HepG2 (cell line): ENCODE results near the gene UROD. TPM values are rescaled to one million over a fixed set of nuclear protein-coding genes. Genes with fewer than 3 reads are reported as not detected.

Source experiments
- CBFB ChIP-seq: sonication (generic); formaldehyde crosslinking; IDR thresholded peaks from 2 replicates; pipeline ENCODE4 v1.4.0; 2020; ENCODE audit warnings: missing genetic modification reagents
- FOXK1 ChIP-seq: sonication (generic); formaldehyde crosslinking; IDR thresholded peaks from 2 replicates; pipeline ENCODE4 v1.4.0; 2020; ENCODE audit warnings: low read depth, missing genetic modification reagents, borderline replicate concordance
- HNF4G ChIP-seq, 2 experiments: sonication (generic) in 1 of 2; formaldehyde crosslinking in 1 of 2; IDR thresholded peaks; 2 replicates each; pipeline versions ENCODE4 v1.4.0 to v1.6.1; 2011 to 2020; ENCODE audit warnings: borderline replicate concordance in 2 of 2, low read depth in 2 of 2, mild to moderate bottlenecking in 2 of 2, low read length in 1 of 2, missing genetic modification reagents in 1 of 2, moderate library complexity in 1 of 2
- NCOR1 ChIP-seq: fragments of 200-600 bp; sonication (generic); IDR thresholded peaks from 2 replicates; pipeline ENCODE4 v1.7.0; 2017; ENCODE audit warnings: antibody characterized with exemption, low read length, borderline replicate concordance
- NFKB2 ChIP-seq: sonication (generic); formaldehyde crosslinking; IDR thresholded peaks from 2 replicates; pipeline ENCODE4 v1.4.0; 2020; ENCODE audit warnings: missing genetic modification reagents, borderline replicate concordance
- NR1H2 ChIP-seq: sonication (generic); formaldehyde crosslinking; IDR thresholded peaks from 2 replicates; pipeline ENCODE4 v1.8.1; 2022; ENCODE audit warnings: low read depth, missing genetic modification reagents, borderline replicate concordance
- RBAK ChIP-seq: sonication (generic); formaldehyde crosslinking; IDR thresholded peaks from 2 replicates; pipeline ENCODE4 v1.5.1; 2020; ENCODE audit warnings: mild to moderate bottlenecking, missing genetic modification reagents
- SIN3A ChIP-seq: IDR thresholded peaks from 2 replicates; pipeline ENCODE4 v1.6.1; 2011; ENCODE audit warnings: low read depth, mild to moderate bottlenecking, control low read depth, low read length, borderline replicate concordance
- SKI ChIP-seq: fragments of 450-650 bp; IDR thresholded peaks from one replicate; pipeline ENCODE4 v1.6.1; 2018; ENCODE audit warnings: mild to moderate bottlenecking; ENCODE audit not compliant: partially characterized antibody
- TCF12 ChIP-seq, 2 experiments: fragments of 450-650 bp in 1 of 2; sonication (generic) in 1 of 2; formaldehyde crosslinking in 1 of 2; IDR thresholded peaks; 2 replicates each; pipeline versions ENCODE4 v1.6.1 to v1.8.0; 2017 to 2022; ENCODE audit warnings: antibody characterized with exemption in 1 of 2, mild to moderate bottlenecking in 1 of 2, missing genetic modification reagents in 1 of 2, moderate library complexity in 1 of 2
- TOE1 ChIP-seq: sonication (generic); formaldehyde crosslinking; IDR thresholded peaks from 2 replicates; pipeline ENCODE4 v1.4.0; 2020; ENCODE audit warnings: mild to moderate bottlenecking, missing genetic modification reagents
- ZFP62 ChIP-seq: sonication (generic); formaldehyde crosslinking; IDR thresholded peaks from 2 replicates; pipeline ENCODE4 v1.4.0; 2020; ENCODE audit warnings: missing genetic modification reagents
- ZNF251 ChIP-seq: sonication (generic); formaldehyde crosslinking; IDR thresholded peaks from 2 replicates; pipeline ENCODE4 v1.9.0; 2021; ENCODE audit warnings: mild to moderate bottlenecking, missing genetic modification reagents
- ZNF256 ChIP-seq: sonication (generic); formaldehyde crosslinking; conservative IDR thresholded peaks from 2 replicates; pipeline ENCODE4 v1.4.0; 2020; ENCODE audit warnings: missing genetic modification reagents
- ZNF496 ChIP-seq: sonication (generic); formaldehyde crosslinking; IDR thresholded peaks from 2 replicates; pipeline ENCODE4 v1.8.1; 2023; ENCODE audit warnings: mild to moderate bottlenecking, moderate library complexity, missing genetic modification reagents; ENCODE audit not compliant: insufficient replicate concordance
- polyA plus RNA-seq, 8 experiments: library from polyadenylated mRNA; depleted of rRNA in 3 of 8; stranded (reverse) in 7 of 8; unstranded in 1 of 8; fragments of >200 nt; fragmentation: Illumina TruSeq in 4 of 8; extraction: Trizol in 4 of 8; gene quantifications; 2 replicates each; pipeline versions ENCODE4 v1.2.1 to v1.2.3, GENCODE V29; 2011 to 2016; ENCODE audit warnings: low read depth in 4 of 8, missing spikeins in 1 of 8, mixed read lengths in 1 of 8; ENCODE audit not compliant: insufficient read depth in 1 of 8
- total RNA-seq, 5 experiments: library from RNA; depleted of rRNA; stranded (reverse); fragments of >200 nt; fragmentation: Illumina TruSeq; extraction: Trizol; gene quantifications; 2 replicates each; pipeline ENCODE4 v1.2.3, GENCODE V29; 2016; ENCODE audit warnings: low read depth in 1 of 5
- TF ChIP-seq, protein P1 (sequence below): sonication (generic); formaldehyde crosslinking; IDR thresholded peaks from 2 replicates; pipeline ENCODE4 v1.5.1; 2020; ENCODE audit warnings: mild to moderate bottlenecking, missing genetic modification reagents, borderline replicate concordance
- TF ChIP-seq, protein P2 (sequence below): IDR thresholded peaks from 2 replicates; pipeline ENCODE4 v1.6.1; 2016; ENCODE audit warnings: low read depth
- TF ChIP-seq, protein P3 (sequence below): sonication (generic); formaldehyde crosslinking; IDR thresholded peaks from 2 replicates; pipeline ENCODE4 v1.8.1; 2022; ENCODE audit warnings: mild to moderate bottlenecking, missing genetic modification reagents
- TF ChIP-seq, protein P4 (sequence below): sonication (generic); formaldehyde crosslinking; IDR thresholded peaks from 2 replicates; pipeline ENCODE4 v1.5.0; 2020; ENCODE audit warnings: missing genetic modification reagents

Gene UROD
- total and polyA plus RNA-seq, 2 of the 13 experiments (the other 11 are each of a cell fraction or from before 2014, with no cell fraction given) = 162 to 171 TPM

DNA sequence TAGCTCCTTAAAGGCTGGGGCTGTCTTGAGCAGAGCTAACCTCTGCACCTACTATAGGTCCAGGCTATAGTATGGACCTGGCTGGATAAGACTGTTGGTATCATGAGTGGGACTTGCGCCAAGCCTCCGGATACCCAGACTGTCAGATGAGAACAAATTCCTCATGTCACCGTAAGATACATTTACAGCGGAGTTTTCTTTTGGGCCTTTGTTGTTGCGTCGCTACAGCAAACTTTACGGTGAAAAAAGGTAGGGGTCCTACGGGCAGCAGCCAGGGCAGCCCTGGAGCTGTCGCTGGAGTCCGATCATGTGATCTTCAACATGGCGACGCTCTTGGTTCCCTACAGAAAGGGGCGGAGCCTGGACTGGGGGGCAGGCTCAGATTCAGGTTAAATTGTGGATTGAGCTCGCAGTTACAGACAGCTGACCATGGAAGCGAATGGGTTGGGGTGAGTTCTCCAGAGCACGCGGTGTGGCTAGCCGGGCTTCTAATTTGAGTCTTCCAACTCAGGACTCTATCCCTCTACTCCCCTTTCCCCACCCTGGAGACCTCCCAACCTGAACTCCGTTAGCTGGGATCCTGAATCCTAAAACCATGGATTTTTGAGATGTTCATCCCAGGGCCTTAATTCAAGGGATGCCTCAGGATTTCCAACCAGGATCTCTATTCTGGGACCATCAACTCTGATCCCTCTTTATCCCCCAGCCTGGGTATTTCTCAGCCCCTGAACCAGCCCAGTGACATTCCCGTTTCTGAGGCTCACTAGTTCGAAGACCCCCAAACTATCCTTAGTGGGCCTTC is at the start of gene UROD (continued):
- TF ChIP-seq, protein P1, sequence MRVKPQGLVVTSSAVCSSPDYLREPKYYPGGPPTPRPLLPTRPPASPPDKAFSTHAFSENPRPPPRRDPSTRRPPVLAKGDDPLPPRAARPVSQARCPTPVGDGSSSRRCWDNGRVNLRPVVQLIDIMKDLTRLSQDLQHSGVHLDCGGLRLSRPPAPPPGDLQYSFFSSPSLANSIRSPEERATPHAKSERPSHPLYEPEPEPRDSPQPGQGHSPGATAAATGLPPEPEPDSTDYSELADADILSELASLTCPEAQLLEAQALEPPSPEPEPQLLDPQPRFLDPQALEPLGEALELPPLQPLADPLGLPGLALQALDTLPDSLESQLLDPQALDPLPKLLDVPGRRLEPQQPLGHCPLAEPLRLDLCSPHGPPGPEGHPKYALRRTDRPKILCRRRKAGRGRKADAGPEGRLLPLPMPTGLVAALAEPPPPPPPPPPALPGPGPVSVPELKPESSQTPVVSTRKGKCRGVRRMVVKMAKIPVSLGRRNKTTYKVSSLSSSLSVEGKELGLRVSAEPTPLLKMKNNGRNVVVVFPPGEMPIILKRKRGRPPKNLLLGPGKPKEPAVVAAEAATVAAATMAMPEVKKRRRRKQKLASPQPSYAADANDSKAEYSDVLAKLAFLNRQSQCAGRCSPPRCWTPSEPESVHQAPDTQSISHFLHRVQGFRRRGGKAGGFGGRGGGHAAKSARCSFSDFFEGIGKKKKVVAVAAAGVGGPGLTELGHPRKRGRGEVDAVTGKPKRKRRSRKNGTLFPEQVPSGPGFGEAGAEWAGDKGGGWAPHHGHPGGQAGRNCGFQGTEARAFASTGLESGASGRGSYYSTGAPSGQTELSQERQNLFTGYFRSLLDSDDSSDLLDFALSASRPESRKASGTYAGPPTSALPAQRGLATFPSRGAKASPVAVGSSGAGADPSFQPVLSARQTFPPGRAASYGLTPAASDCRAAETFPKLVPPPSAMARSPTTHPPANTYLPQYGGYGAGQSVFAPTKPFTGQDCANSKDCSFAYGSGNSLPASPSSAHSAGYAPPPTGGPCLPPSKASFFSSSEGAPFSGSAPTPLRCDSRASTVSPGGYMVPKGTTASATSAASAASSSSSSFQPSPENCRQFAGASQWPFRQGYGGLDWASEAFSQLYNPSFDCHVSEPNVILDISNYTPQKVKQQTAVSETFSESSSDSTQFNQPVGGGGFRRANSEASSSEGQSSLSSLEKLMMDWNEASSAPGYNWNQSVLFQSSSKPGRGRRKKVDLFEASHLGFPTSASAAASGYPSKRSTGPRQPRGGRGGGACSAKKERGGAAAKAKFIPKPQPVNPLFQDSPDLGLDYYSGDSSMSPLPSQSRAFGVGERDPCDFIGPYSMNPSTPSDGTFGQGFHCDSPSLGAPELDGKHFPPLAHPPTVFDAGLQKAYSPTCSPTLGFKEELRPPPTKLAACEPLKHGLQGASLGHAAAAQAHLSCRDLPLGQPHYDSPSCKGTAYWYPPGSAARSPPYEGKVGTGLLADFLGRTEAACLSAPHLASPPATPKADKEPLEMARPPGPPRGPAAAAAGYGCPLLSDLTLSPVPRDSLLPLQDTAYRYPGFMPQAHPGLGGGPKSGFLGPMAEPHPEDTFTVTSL (CRISPR knock-in tag) = no peak
- TF ChIP-seq, protein P2, sequence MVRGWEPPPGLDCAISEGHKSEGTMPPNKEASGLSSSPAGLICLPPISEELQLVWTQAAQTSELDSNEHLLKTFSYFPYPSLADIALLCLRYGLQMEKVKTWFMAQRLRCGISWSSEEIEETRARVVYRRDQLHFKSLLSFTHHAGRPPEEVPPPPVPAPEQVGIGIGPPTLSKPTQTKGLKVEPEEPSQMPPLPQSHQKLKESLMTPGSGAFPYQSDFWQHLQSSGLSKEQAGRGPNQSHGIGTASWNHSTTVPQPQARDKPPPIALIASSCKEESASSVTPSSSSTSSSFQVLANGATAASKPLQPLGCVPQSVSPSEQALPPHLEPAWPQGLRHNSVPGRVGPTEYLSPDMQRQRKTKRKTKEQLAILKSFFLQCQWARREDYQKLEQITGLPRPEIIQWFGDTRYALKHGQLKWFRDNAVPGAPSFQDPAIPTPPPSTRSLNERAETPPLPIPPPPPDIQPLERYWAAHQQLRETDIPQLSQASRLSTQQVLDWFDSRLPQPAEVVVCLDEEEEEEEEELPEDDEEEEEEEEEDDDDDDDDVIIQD (CRISPR knock-in tag) = no peak
- TF ChIP-seq HNF4G (IDR thresholded peaks at IDR 0.05; ENCODE audit: borderline replicate concordance, low read depth, low read length) (peak; percentile 25; the same call in 1 of the 2 replicates), HNF4G (CRISPR knock-in tag; IDR thresholded peaks at IDR 0.05; ENCODE audit: borderline replicate concordance, low read depth) (no peak), TCF12 (IDR thresholded peaks at IDR 0.05) (no peak), TCF12 (CRISPR knock-in tag; IDR thresholded peaks at IDR 0.05) (no peak), NFKB2 (CRISPR knock-in tag) (no peak), SIN3A (peak; percentile 95), NCOR1 (no peak; the same call in 1 of the 2 replicates), ZNF251 (CRISPR knock-in tag) (no peak), ZFP62 (no peak), NR1H2 (CRISPR knock-in tag) (no peak), CBFB (CRISPR knock-in tag) (peak; percentile 58; the same call in 1 of the 2 replicates), ZNF256 (CRISPR knock-in tag) (no peak), SKI (no peak), FOXK1 (peak; percentile 79; the same call in 1 of the 2 replicates), TOE1 (no peak), RBAK (CRISPR knock-in tag) (no peak), ZNF496 (CRISPR knock-in tag) (no peak)
- TF ChIP-seq, protein P3, sequence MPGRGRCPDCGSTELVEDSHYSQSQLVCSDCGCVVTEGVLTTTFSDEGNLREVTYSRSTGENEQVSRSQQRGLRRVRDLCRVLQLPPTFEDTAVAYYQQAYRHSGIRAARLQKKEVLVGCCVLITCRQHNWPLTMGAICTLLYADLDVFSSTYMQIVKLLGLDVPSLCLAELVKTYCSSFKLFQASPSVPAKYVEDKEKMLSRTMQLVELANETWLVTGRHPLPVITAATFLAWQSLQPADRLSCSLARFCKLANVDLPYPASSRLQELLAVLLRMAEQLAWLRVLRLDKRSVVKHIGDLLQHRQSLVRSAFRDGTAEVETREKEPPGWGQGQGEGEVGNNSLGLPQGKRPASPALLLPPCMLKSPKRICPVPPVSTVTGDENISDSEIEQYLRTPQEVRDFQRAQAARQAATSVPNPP = no peak
- TF ChIP-seq, protein P4, sequence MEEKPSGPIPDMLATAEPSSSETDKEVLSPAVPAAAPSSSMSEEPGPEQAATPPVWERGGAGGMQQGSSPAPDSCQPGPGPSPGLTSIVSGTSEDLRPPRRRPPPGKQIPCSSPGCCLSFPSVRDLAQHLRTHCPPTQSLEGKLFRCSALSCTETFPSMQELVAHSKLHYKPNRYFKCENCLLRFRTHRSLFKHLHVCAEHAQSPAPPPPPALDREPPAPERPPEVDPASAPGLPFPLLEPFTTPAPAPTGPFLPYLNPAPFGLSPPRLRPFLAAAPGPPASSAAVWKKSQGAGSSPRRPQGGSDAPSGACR (CRISPR knock-in tag) = peak; percentile 61; the same call in 1 of the 2 replicates
